Astrocyte (in vitro differentiated cells and primary cell): ENCODE data around the gene SPRR2G. TPM values are rescaled to one million over a fixed set of nuclear protein-coding genes. Genes with fewer than 3 reads are reported as not detected.

Experiments
- DNase-seq: peaks from one replicate; pipeline ENCODE4 v3.0.0-alpha.2; 2010; ENCODE audit warnings: low read depth
- FAIRE-seq: peaks from 2 replicates; lab custom pipeline; 2011; peaks lifted over from hg19 to GRCh38; lab: Jason Lieb, UNC
- H2AFZ ChIP-seq: 2 replicates; pipeline ENCODE4 v1.6.0; 2012; ENCODE audit warnings: low read depth, low read length, inconsistent platforms
- H3K27ac ChIP-seq: 2 replicates; pipeline ENCODE4 v1.5.1; 2011; ENCODE audit warnings: low read depth, low read length, inconsistent platforms
- H3K27me3 ChIP-seq: 2 replicates; pipeline ENCODE4 v1.6.0; 2011; ENCODE audit warnings: low read length, inconsistent platforms; ENCODE audit not compliant: insufficient read depth
- H3K36me3 ChIP-seq: 2 replicates; pipeline ENCODE4 v1.5.1; 2011; ENCODE audit warnings: low read length, inconsistent platforms; ENCODE audit not compliant: insufficient read depth
- H3K4me1 ChIP-seq: 2 replicates; pipeline ENCODE4 v1.5.1; 2011; ENCODE audit warnings: low read length, inconsistent platforms; ENCODE audit not compliant: insufficient read depth
- H3K4me2 ChIP-seq: 2 replicates; pipeline ENCODE4 v1.6.0; 2012; ENCODE audit warnings: low read length, inconsistent platforms
- H3K4me3 ChIP-seq: 2 replicates; pipeline ENCODE4 v1.5.1; 2011; ENCODE audit warnings: low read depth, mild to moderate bottlenecking, low read length, inconsistent platforms; ENCODE audit not compliant: insufficient read depth
- H3K79me2 ChIP-seq: 2 replicates; pipeline ENCODE4 v1.6.0; 2012; ENCODE audit warnings: mild to moderate bottlenecking, low read length, inconsistent platforms; ENCODE audit not compliant: insufficient read depth
- H3K9ac ChIP-seq: 2 replicates; pipeline ENCODE4 v1.6.0; 2012; ENCODE audit warnings: mild to moderate bottlenecking, low read length, inconsistent platforms
- H3K9me3 ChIP-seq: 2 replicates; pipeline ENCODE4 v1.5.1; 2012; ENCODE audit warnings: low read depth, mild to moderate bottlenecking, low read length, inconsistent platforms; ENCODE audit not compliant: insufficient read depth
- H4K20me1 ChIP-seq: 2 replicates; pipeline ENCODE4 v1.6.0; 2012; ENCODE audit warnings: low read length, inconsistent platforms; ENCODE audit not compliant: insufficient read depth
- H3K27ac Mint-ChIP-seq: one replicate; pipeline ENCODE4 v1.8.0; 2021; ENCODE audit warnings: mild to moderate bottlenecking, mixed read lengths; ENCODE audit not compliant: unreplicated experiment
- H3K27me3 Mint-ChIP-seq: one replicate; pipeline ENCODE4 v1.8.0; 2021; ENCODE audit warnings: low read depth, mixed read lengths; ENCODE audit not compliant: unreplicated experiment
- H3K36me3 Mint-ChIP-seq: one replicate; pipeline ENCODE4 v1.8.0; 2021; ENCODE audit warnings: low read depth, mixed read lengths; ENCODE audit not compliant: unreplicated experiment
- H3K4me1 Mint-ChIP-seq: one replicate; pipeline ENCODE4 v1.8.0; 2021; ENCODE audit warnings: low read depth, mixed read lengths; ENCODE audit not compliant: unreplicated experiment
- H3K4me3 Mint-ChIP-seq: one replicate; pipeline ENCODE4 v1.8.0; 2021; ENCODE audit warnings: mild to moderate bottlenecking, moderate library complexity, mixed read lengths; ENCODE audit not compliant: unreplicated experiment
- H3K9me3 Mint-ChIP-seq: one replicate; pipeline ENCODE4 v1.8.0; 2021; ENCODE audit warnings: mild to moderate bottlenecking, mixed read lengths; ENCODE audit not compliant: unreplicated experiment
- EZH2 ChIP-seq: IDR thresholded peaks from 2 replicates; pipeline ENCODE4 v1.6.1; 2012; ENCODE audit warnings: mild to moderate bottlenecking, low read length, inconsistent platforms; ENCODE audit not compliant: insufficient read depth
- total RNA-seq: library from RNA; stranded (reverse); gene quantifications from 2 replicates; pipeline ENCODE4 v1.2.1, GENCODE V29; 2021
- TF ChIP-seq, protein P1 (sequence below): IDR thresholded peaks from 2 replicates; pipeline ENCODE4 v1.5.1; 2011; ENCODE audit warnings: low read depth, mild to moderate bottlenecking, inconsistent platforms, low read length, moderate library complexity; ENCODE audit not compliant: insufficient read depth

SPRR2G gene
- total RNA-seq, 1 donor from 2014 or later: not detected

DNA sequence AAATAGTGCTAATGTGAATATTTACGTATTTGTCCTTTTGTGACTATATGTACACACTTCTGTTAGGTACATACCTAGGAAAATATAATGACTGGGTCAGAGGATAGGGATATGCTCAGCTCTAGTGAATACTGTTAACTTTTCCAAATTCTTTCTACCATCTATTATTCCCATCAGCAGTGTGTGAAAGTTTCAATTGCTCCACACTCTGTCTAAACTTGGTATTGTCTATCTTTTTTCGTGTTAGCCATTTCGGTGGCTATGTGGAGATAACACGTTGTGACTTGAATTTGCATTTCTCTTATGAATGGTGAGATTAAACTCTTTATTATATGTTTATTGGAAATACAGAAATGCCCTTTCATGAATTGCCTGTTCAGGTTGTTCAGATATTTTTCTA is 29.9 kb upstream of the SPRR2G start:
- Histone ChIP-seq H3K4me2 (no peak overlapping the region), H3K9ac (no peak overlapping the region), H4K20me1 (no peaks in the 10 kb centered on the region), H3K79me2 (no peaks in the 10 kb centered on the region), H3K27me3 (no peaks in the 10 kb centered on the region), H2AFZ (no peak overlapping the region), H3K27ac (no peak overlapping the region), H3K4me3 (no peak overlapping the region), H3K4me1 (no peaks in the 10 kb centered on the region), H3K36me3 (no peaks in the 10 kb centered on the region), H3K9me3 (no peaks in the 10 kb centered on the region)
- Mint-ChIP-seq H3K36me3 (no peaks in the 10 kb centered on the region), H3K4me3 (no peak overlapping the region), H3K27ac (no peak overlapping the region), H3K9me3 (peaks cover 4% of the 10 kb centered on the region), H3K27me3 (peaks cover 2% of the 10 kb centered on the region), H3K4me1 (no peaks in the 10 kb centered on the region)
- FAIRE-seq (no peak), DNase-seq (no peak)
- TF ChIP-seq, protein P1, sequence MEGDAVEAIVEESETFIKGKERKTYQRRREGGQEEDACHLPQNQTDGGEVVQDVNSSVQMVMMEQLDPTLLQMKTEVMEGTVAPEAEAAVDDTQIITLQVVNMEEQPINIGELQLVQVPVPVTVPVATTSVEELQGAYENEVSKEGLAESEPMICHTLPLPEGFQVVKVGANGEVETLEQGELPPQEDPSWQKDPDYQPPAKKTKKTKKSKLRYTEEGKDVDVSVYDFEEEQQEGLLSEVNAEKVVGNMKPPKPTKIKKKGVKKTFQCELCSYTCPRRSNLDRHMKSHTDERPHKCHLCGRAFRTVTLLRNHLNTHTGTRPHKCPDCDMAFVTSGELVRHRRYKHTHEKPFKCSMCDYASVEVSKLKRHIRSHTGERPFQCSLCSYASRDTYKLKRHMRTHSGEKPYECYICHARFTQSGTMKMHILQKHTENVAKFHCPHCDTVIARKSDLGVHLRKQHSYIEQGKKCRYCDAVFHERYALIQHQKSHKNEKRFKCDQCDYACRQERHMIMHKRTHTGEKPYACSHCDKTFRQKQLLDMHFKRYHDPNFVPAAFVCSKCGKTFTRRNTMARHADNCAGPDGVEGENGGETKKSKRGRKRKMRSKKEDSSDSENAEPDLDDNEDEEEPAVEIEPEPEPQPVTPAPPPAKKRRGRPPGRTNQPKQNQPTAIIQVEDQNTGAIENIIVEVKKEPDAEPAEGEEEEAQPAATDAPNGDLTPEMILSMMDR: no peak
- TF ChIP-seq EZH2: no peak

DNA sequence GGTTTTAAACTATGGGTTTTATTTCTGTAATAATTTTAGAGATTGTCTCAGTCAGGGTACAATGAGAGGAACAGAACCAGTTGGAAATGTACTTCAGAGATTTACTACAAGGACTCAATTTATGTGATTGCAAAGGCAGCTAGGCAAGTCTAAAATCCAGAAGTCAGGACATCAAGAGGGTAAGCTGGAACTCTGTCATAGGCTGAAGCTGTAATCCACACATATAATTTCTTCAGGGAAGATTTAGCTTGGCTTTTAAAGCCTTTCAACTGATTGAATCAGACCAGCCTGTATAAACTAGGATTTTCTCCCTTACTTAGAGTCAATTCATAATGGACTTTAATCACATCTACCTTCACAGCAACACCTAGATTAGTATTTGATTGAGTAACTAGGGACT is 28.2 kb upstream of the SPRR2G start:
- DNase-seq: no peak
- FAIRE-seq: no peak
- no peaks in the 10 kb centered on the region for H3K9me3 Mint-ChIP-seq
- Histone ChIP-seq H4K20me1 (no peaks in the 10 kb centered on the region), H3K4me3 (no peak overlapping the region), H3K27ac (no peak overlapping the region), H3K79me2 (no peaks in the 10 kb centered on the region), H2AFZ (no peak overlapping the region), H3K9ac (no peak overlapping the region), H3K9me3 (no peaks in the 10 kb centered on the region), H3K36me3 (no peaks in the 10 kb centered on the region), H3K4me2 (no peak overlapping the region), H3K27me3 (no peaks in the 10 kb centered on the region), H3K4me1 (no peaks in the 10 kb centered on the region)
- TF ChIP-seq, protein P1: no peak
- no peak for TF ChIP-seq EZH2
- no peaks in the 10 kb centered on the region for H3K4me1 Mint-ChIP-seq
- no peak overlapping the region for H3K27ac Mint-ChIP-seq
- no peak overlapping the region for H3K4me3 Mint-ChIP-seq
- H3K36me3 Mint-ChIP-seq: no peaks in the 10 kb centered on the region
- peaks cover 2% of the 10 kb centered on the region for H3K27me3 Mint-ChIP-seq

DNA sequence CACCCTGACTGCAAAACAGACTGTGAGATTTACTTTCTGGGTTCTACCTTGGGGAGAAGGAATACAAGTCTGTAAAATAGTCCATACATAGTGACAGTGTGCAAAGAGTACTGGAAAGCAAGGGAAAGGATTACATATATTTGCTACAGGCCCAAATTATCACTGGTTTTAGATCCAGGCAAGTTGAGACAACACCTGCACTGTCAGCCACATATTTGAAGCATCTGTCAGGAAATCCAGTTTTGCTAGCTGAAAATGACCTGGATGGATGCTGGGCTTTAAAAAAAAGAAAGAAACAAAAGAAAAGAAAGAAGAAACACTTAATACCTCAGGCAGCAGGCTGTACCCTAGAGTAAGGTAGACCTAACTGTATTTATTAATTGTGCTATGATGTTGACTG is 23.9 kb upstream of the SPRR2G start:
- Mint-ChIP-seq H3K27ac (no peak overlapping the region), H3K4me3 (no peak overlapping the region), H3K36me3 (no peaks in the 10 kb centered on the region), H3K9me3 (no peaks in the 10 kb centered on the region), H3K27me3 (peaks cover 9% of the 10 kb centered on the region), H3K4me1 (no peaks in the 10 kb centered on the region)
- Histone ChIP-seq H3K4me2 (no peak overlapping the region), H3K27ac (no peak overlapping the region), H3K36me3 (no peaks in the 10 kb centered on the region), H2AFZ (no peak overlapping the region), H3K4me3 (no peak overlapping the region), H4K20me1 (no peaks in the 10 kb centered on the region), H3K9ac (no peak overlapping the region), H3K27me3 (no peaks in the 10 kb centered on the region), H3K9me3 (no peaks in the 10 kb centered on the region), H3K79me2 (no peaks in the 10 kb centered on the region), H3K4me1 (no peaks in the 10 kb centered on the region)
- TF ChIP-seq, protein P1: no peak
- TF ChIP-seq EZH2: no peak
- FAIRE-seq: no peak
- DNase-seq: no peak
